HepG2 (cell line): ENCODE measurements around the gene TP73. TPM values are rescaled to one million over a fixed set of nuclear protein-coding genes. Genes with fewer than 3 reads are reported as not detected.

Experiments used
- ATAC-seq: fragments of 200-7000 bp; cut with Tn5 transposase; 3 replicates; pipeline ENCODE4 v1.9.1; 2020; ENCODE audit warnings: mild to moderate bottlenecking, moderate library complexity
- BruUV-seq: library from RNA; stranded (reverse); fragments of 400-500 nt; replicated peaks from 2 replicates; lab custom pipeline; 2021; lab: Mats Ljungman, UMichigan
- CTCF ChIA-PET: fragments of 300-600 bp; formaldehyde crosslinking; extraction: SDS; loops from one replicate; lab custom pipeline; 2021; ENCODE audit warnings: low total read pairs, inconsistent platforms, low intra/inter-chr PET ratio; lab: Yijun Ruan, JAX
- POLR2A ChIA-PET: fragments of 350-600 bp; sonication (Branson Sonifier 250); formaldehyde crosslinking; loops from one replicate; lab custom pipeline; 2020; ENCODE audit warnings: antibody characterized with exemption, inconsistent platforms; lab: Yijun Ruan, JAX
- DNase-seq: peaks from one replicate; pipeline ENCODE4 v3.0.0-alpha.2; 2015; ENCODE audit warnings: low spot score
- FAIRE-seq: peaks from 3 replicates; lab custom pipeline; 2011; peaks lifted over from hg19 to GRCh38; lab: Jason Lieb, UNC
- H2AFZ ChIP-seq: one replicate; pipeline ENCODE4 v1.6.1; 2011; ENCODE audit warnings: low read length, inconsistent platforms
- H3K27ac ChIP-seq: fragments of 300-600 bp; 3 replicates; pipeline ENCODE4 v1.8.0; 2011; ENCODE audit warnings: mixed run types, mild to moderate bottlenecking, mixed read lengths, low read length, inconsistent platforms; ENCODE audit not compliant: insufficient read depth; ENCODE audit errors: extremely low read length
- H3K27me3 ChIP-seq, 2 experiments: fragments of 200-600 bp in 1 of 2; 2 replicates in 1 of 2; 3 replicates in 1 of 2; pipeline versions ENCODE4 v1.6.0 to v1.8.0; 2011; ENCODE audit warnings: low read length in 2 of 2, mild to moderate bottlenecking in 2 of 2, moderate library complexity in 2 of 2, inconsistent platforms in 1 of 2; ENCODE audit not compliant: insufficient read depth in 2 of 2, control insufficient read depth in 1 of 2
- H3K36me3 ChIP-seq, 2 experiments: fragments of 200-600 bp in 1 of 2; replicated peaks in 1 of 2; 2 replicates in 1 of 2; 3 replicates in 1 of 2; pipeline versions ENCODE4 v1.5.1 to v1.8.0; 2011; ENCODE audit warnings: low read length in 2 of 2, inconsistent platforms in 1 of 2; ENCODE audit not compliant: insufficient read depth in 2 of 2, control insufficient read depth in 1 of 2
- H3K4me1 ChIP-seq: 2 replicates; pipeline ENCODE4 v1.5.1; 2012; ENCODE audit warnings: low read length, inconsistent platforms; ENCODE audit not compliant: insufficient read depth
- H3K4me2 ChIP-seq: 2 replicates; pipeline ENCODE4 v1.6.0; 2011; ENCODE audit warnings: low read depth, low read length, inconsistent platforms
- H3K4me3 ChIP-seq, 3 experiments: fragments of 200-600 bp in 1 of 3; sonication (generic), shearing (Covaris generic) in 1 of 3; replicated peaks in 1 of 3; 2 replicates each; pipeline ENCODE4 v1.5.1; 2011 to 2016; ENCODE audit warnings: low read length in 3 of 3, inconsistent platforms in 2 of 3, low read depth in 2 of 3, mild to moderate bottlenecking in 2 of 3, control low read depth in 1 of 3, mixed read lengths in 1 of 3; ENCODE audit not compliant: insufficient read depth in 1 of 3
- H3K79me2 ChIP-seq: one replicate; pipeline ENCODE4 v1.6.1; 2011; ENCODE audit warnings: low read length, inconsistent platforms; ENCODE audit not compliant: insufficient read depth
- H3K9ac ChIP-seq: 2 replicates; pipeline ENCODE4 v1.6.0; 2011; ENCODE audit warnings: mild to moderate bottlenecking, low read depth, low read length, inconsistent platforms; ENCODE audit not compliant: insufficient read depth
- H3K9me3 ChIP-seq: 2 replicates; pipeline ENCODE4 v1.5.1; 2012; ENCODE audit warnings: mild to moderate bottlenecking, low read length
- H4K20me1 ChIP-seq: 2 replicates; pipeline ENCODE4 v1.6.0; 2011; ENCODE audit warnings: inconsistent platforms, mild to moderate bottlenecking, low read length, moderate library complexity; ENCODE audit not compliant: insufficient read depth
- BCL6 ChIP-seq: IDR thresholded peaks from 2 replicates; pipeline ENCODE4 v1.6.1; 2016; ENCODE audit warnings: missing genetic modification reagents, missing compliant biosample characterization
- CENPX ChIP-seq: sonication (generic); formaldehyde crosslinking; IDR thresholded peaks from 2 replicates; pipeline ENCODE4 v1.9.0; 2021; ENCODE audit warnings: mild to moderate bottlenecking, missing genetic modification reagents, moderate library complexity
- HCFC1 ChIP-seq: fragments of 150-350 bp; IDR thresholded peaks from 2 replicates; pipeline ENCODE4 v1.6.1; 2014; ENCODE audit warnings: low read depth, low read length
- HNRNPH1 ChIP-seq: fragments of 200-400 bp; formaldehyde crosslinking; optimal IDR thresholded peaks from 2 replicates; pipeline ENCODE3; 2017; ENCODE audit warnings: mild to moderate bottlenecking, low read depth, low read length
- KMT2B ChIP-seq: IDR thresholded peaks from 2 replicates; pipeline ENCODE4 v1.6.1; 2016; ENCODE audit warnings: missing genetic modification reagents, missing compliant biosample characterization
- MIER3 ChIP-seq: IDR thresholded peaks from 2 replicates; pipeline ENCODE4 v1.6.1; 2016; ENCODE audit warnings: missing compliant biosample characterization, borderline replicate concordance
- NFYB ChIP-seq: sonication (generic); formaldehyde crosslinking; IDR thresholded peaks from 2 replicates; pipeline ENCODE4 v1.4.0; 2020; ENCODE audit warnings: missing genetic modification reagents
- REPIN1 ChIP-seq: sonication (generic); formaldehyde crosslinking; IDR thresholded peaks from 2 replicates; pipeline ENCODE4 v1.8.0; 2022; ENCODE audit warnings: missing genetic modification reagents, low read depth, mild to moderate bottlenecking, borderline replicate concordance
- SP4 ChIP-seq: sonication (generic); formaldehyde crosslinking; IDR thresholded peaks from 2 replicates; pipeline ENCODE4 v1.8.1; 2023; ENCODE audit warnings: mild to moderate bottlenecking, missing genetic modification reagents
- TAF1 ChIP-seq: sonication (generic); formaldehyde crosslinking; IDR thresholded peaks from 2 replicates; pipeline ENCODE4 v1.4.0; 2020; ENCODE audit warnings: missing genetic modification reagents
- ZNF609 ChIP-seq: sonication (generic); formaldehyde crosslinking; IDR thresholded peaks from 2 replicates; pipeline ENCODE4 v1.4.0; 2020; ENCODE audit warnings: mild to moderate bottlenecking, missing genetic modification reagents, borderline replicate concordance
- WGBS: methylation state at CpG from one replicate; pipeline ENCODE4 v1.1.6; 2017; ENCODE audit warnings: low lambda C conversion rate; 5-methylcytosine and 5-hydroxymethylcytosine counted together
- in situ Hi-C: cut with HindIII; loops from 2 replicates; pipeline ENCODE4 v1.10.0; 2017; ENCODE audit warnings: low pct_unique_long_range_greater_than_20kb; ENCODE audit not compliant: extremely low pct_ligation_motif_present
- intact Hi-C: fragments of 100-400 bp; cut with micrococcal nuclease; formaldehyde crosslinking; loops from one replicate; pipeline ENCODE4 v1.10.0; 2022; ENCODE audit not compliant: unreplicated experiment
- polyA plus RNA-seq, 8 experiments: library from polyadenylated mRNA; depleted of rRNA in 3 of 8; stranded (reverse) in 7 of 8; unstranded in 1 of 8; fragments of >200 nt; fragmentation: Illumina TruSeq in 4 of 8; extraction: Trizol in 4 of 8; gene quantifications; 2 replicates each; pipeline versions ENCODE4 v1.2.1 to v1.2.3, GENCODE V29; 2011 to 2016; ENCODE audit warnings: low read depth in 4 of 8, missing spikeins in 1 of 8, mixed read lengths in 1 of 8; ENCODE audit not compliant: insufficient read depth in 1 of 8
- total RNA-seq, 5 experiments: library from RNA; depleted of rRNA; stranded (reverse); fragments of >200 nt; fragmentation: Illumina TruSeq; extraction: Trizol; gene quantifications; 2 replicates each; pipeline ENCODE4 v1.2.3, GENCODE V29; 2016; ENCODE audit warnings: low read depth in 1 of 5
- TF ChIP-seq, protein P1 (sequence below): sonication (generic); formaldehyde crosslinking; IDR thresholded peaks from 2 replicates; pipeline ENCODE4 v1.5.0; 2020; ENCODE audit warnings: mild to moderate bottlenecking, missing genetic modification reagents, borderline replicate concordance

The TP73 gene
- total and polyA plus RNA-seq, 2 of the 13 experiments (the other 11 are each of a cell fraction or from before 2014, with no cell fraction given), result 0.49 to 1.1 TPM

- TF ChIP-seq, protein P1, sequence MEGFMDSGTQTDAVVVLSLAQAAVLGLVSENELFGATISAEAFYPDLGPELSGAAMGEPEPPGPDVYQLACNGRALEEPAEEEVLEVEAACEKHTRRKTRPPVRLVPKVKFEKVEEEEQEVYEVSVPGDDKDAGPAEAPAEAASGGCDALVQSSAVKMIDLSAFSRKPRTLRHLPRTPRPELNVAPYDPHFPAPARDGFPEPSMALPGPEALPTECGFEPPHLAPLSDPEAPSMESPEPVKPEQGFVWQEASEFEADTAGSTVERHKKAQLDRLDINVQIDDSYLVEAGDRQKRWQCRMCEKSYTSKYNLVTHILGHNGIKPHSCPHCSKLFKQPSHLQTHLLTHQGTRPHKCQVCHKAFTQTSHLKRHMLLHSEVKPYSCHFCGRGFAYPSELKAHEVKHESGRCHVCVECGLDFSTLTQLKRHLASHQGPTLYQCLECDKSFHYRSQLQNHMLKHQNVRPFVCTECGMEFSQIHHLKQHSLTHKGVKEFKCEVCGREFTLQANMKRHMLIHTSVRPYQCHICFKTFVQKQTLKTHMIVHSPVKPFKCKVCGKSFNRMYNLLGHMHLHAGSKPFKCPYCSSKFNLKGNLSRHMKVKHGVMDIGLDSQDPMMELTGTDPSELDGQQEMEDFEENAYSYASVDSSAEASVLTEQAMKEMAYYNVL (CRISPR knock-in tag), result no peak
These were observed 27.6 kb downstream of the TP73 start (continued) for GRCh38 chr1:3679799-3680453.

DNA sequence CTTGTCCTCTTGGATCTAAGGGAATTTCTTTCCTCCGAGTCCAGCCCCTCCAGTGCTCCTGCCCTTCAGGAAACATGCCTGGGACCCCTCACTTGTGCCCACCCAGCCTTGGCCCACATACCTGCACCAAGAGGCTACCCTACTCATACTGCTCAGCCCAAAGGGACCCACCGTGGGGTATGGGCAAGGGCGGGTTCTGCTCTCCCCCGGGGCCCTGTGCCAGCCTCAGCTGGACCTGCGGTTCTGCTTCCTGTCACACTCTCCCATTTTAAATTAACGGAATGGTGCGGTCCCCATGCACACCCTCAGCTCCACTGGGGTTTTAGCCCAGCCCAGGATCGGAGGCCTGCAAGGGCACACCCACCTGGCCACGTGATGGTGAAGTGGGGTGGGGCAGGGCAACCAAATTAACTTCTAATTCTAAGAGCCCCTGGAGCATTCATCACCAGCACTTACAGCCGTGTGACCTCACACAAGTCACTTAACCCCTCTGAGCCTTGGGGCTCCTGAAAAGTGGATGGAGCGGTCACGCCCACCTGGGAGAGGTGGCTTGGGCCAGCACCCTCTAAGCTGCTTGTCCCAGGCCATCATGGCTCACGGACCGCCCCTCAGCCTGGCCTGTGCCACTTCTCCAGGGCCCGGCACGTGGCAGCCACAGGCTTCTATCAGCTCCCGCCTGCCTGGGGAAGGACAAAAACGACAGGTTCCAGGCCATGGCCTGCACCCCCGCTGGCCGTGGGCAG, 28.3 kb downstream of the TP73 start:
- no peaks in the 10 kb centered on the region for H3K9me3 ChIP-seq
- no peaks in the 10 kb centered on the region; a peak in 1 of 5 replicates for H3K36me3 ChIP-seq
- BruUV-seq, result no TSS peak
- H3K4me3 ChIP-seq, result no peak overlapping the region
- H3K4me2 ChIP-seq, result no peak overlapping the region
- no peak for FAIRE-seq
- no peak overlapping the region for H3K27ac ChIP-seq
- H3K79me2 ChIP-seq, result no peaks in the 10 kb centered on the region
- H3K9ac ChIP-seq, result no peak overlapping the region
- no peak for DNase-seq
- no peaks in the 10 kb centered on the region for H4K20me1 ChIP-seq
- H2AFZ ChIP-seq, result no peak overlapping the region
- in situ Hi-C loops, result no loop called here
- WGBS, result 88% methylated on average over 10 of the region's 20 CpGs
- ChIA-PET POLR2A (no interaction called here), CTCF (no interaction called here)
- no peak for ATAC-seq
- no peaks in the 10 kb centered on the region for H3K4me1 ChIP-seq
- intact Hi-C loops, result no loop called here
- H3K27me3 ChIP-seq, result no peaks in the 10 kb centered on the region; a peak in 1 of 5 replicates
- TF ChIP-seq CENPX (CRISPR knock-in tag) (no peak), REPIN1 (no peak), TAF1 (CRISPR knock-in tag) (no peak), HNRNPH1 (no peak), BCL6 (CRISPR knock-in tag) (no peak), SP4 (CRISPR knock-in tag) (no peak), MIER3 (CRISPR knock-in tag) (no peak), HCFC1 (no peak), NFYB (CRISPR knock-in tag) (no peak), KMT2B (CRISPR knock-in tag) (no peak), ZNF609 (CRISPR knock-in tag) (no peak)
